Measurements from ENCODE around the gene DNASE1L3. TPM values are rescaled to one million over a fixed set of nuclear protein-coding genes. Genes with fewer than 3 reads are reported as not detected.

The DNASE1L3 gene
- polyA plus RNA-seq, 3 donors: 0.19 TPM; not detected in 2

DNA sequence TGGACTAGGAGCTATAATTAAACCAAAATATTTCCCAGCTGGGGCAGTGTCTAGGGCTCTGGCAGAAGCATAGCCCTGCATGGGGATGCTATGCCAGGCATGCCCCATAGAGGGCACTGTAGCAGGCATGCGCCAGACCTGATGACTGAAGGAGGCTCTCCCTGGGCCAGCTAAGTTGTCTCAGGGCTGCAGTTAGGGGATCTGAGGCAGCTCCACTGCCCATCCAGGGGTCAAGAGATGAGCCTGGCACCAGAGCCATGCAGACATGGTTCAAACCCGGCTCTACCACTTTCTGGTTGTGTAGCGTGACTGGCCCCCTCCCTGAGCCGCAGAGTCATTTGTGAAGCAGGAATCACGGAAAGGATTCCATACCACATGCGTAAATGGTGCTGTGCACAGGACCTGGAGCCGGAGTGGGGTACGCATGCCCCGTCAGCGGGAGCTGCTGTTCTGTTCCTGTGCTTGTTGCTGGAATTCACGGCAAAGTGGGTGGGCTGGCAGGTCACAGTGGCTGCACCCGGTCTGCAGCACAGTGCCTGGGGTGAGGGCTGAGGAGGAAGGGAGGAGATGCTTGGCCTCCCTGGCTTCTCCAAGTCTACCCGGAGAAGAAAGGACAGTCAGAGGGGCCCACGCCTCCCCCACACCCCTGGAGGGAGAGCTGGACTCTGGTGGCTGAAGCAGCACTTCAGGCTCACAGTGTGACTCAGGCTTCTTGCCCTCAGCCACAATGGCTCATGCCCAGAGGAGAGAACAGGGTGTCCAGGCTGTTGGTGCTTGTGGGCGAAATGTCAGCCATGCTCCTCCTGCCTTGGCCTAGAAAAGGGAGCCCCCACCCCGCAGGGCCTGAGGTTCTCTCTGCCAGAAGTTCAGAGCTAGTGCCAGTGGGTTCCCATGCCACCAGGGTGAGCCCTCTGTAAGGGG lies 43.1 kb downstream of the DNASE1L3 start:
- Histone ChIP-seq H3K9me3 (replicated peaks in 1 of 2; ENCODE audit: control insufficient read depth in 1 of 2, insufficient read depth in 1 of 2, low read length in 2 of 2) (no peaks in the 10 kb centered on the region), H3K27ac (ENCODE audit: low read depth in 1 of 2, low read length in 2 of 2) (no peak overlapping the region), H3K27me3 (ENCODE audit: control insufficient read depth in 2 of 2, insufficient read depth in 2 of 2, low read length in 2 of 2) (no peaks in the 10 kb centered on the region), H3K4me1 (ENCODE audit: control insufficient read depth in 1 of 2, insufficient read depth in 2 of 2, low read length in 2 of 2) (no peaks in the 10 kb centered on the region), H3K36me3 (replicated peaks in 1 of 2; ENCODE audit: control insufficient read depth in 1 of 2, insufficient read depth in 2 of 2, low read length in 2 of 2) (peaks cover 19 to 68% of the 10 kb centered on the region in 2 donors), H3K9ac (ENCODE audit: insufficient read depth, low read length, poor library complexity, severe bottlenecking) (no peak overlapping the region), H3K4me3 (replicated peaks in 1 of 3; ENCODE audit: low read depth in 2 of 3, low read length in 3 of 3) (no peak overlapping the region), H2AFZ (ENCODE audit: insufficient read depth, low read depth, low read length, poor library complexity, severe bottlenecking) (no peak overlapping the region), H3K79me2 (ENCODE audit: insufficient read depth, low read length) (no peaks in the 10 kb centered on the region), H3K4me2 (replicated peaks; ENCODE audit: extremely low read depth, low read length, poor library complexity, severe bottlenecking) (no peak overlapping the region), H4K20me1 (ENCODE audit: insufficient read depth, low read length) (no peaks in the 10 kb centered on the region)
- Mint-ChIP-seq H3K4me3 (no peak overlapping the region), H3K27ac (no peak overlapping the region), H3K27me3 (ENCODE audit: low read depth in 3 of 3) (peaks cover 0 to under 1% (median 0%) of the 10 kb centered on the region in 3 donors), H3K36me3 (peaks cover 67 to 78% of the 10 kb centered on the region in 2 donors), H3K4me1 (no peaks in the 10 kb centered on the region), H3K9me3 (no peaks in the 10 kb centered on the region)
- TF ChIP-seq, protein P1, sequence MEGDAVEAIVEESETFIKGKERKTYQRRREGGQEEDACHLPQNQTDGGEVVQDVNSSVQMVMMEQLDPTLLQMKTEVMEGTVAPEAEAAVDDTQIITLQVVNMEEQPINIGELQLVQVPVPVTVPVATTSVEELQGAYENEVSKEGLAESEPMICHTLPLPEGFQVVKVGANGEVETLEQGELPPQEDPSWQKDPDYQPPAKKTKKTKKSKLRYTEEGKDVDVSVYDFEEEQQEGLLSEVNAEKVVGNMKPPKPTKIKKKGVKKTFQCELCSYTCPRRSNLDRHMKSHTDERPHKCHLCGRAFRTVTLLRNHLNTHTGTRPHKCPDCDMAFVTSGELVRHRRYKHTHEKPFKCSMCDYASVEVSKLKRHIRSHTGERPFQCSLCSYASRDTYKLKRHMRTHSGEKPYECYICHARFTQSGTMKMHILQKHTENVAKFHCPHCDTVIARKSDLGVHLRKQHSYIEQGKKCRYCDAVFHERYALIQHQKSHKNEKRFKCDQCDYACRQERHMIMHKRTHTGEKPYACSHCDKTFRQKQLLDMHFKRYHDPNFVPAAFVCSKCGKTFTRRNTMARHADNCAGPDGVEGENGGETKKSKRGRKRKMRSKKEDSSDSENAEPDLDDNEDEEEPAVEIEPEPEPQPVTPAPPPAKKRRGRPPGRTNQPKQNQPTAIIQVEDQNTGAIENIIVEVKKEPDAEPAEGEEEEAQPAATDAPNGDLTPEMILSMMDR (IDR thresholded peaks at IDR 0.05): peak; percentile 90
- WGBS (ENCODE audit: insufficient coverage): 95% methylated on average over 15 of the region's 16 CpGs
- intact Hi-C loops (cut with micrococcal nuclease): loop anchor here in 1 of 2 donors (10.0 kb wide), 1 partner anchor 153 kb away; no protein-coding TSS in a partner anchor
- peak in 2 of 3 donors; percentile 28 for DNase-seq

DNA sequence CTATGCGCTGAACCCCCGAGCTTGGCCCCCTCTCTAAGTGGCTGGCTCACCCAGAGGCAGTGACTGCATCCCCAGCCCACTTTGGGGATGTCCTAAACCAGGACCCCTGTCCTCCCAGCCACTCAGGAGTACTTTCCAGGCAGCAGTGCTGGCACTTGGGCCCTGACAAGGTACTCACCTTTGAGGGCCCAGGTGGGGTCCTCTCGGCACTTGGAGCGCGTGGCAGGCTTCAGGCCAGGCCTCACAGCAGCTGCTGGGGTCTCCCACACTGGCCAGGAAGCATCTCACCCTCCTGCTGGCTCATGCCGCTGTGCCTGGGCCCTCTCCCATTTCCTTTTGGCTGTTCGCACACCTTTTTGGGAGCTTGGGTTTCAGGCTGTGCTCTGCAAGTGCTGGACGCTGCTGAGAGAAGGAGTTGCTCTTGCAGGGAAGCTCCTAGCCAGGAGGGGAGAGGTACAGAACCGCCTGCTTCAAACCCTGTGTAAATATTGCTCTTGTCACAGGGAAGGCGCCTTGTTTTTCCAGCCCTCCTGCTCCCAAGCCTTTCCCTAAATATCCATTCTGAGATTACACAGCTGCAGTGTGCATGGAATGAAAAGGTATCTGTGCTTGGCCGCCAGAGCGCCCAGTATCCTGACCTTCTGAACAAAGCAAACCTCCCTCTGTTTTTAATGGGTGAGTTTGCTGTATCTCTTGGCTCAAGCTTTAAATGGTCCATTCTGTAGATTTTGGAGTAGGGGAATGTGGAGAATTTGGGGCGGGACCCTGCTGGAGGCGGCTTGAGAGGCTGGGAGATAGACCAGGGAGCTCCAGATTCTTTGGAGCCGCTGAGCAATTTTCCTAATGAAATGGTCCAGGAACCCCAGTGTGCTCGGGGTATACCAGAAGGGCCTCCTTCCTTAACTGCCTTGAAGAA lies 45.6 kb downstream of the DNASE1L3 start:
- Histone ChIP-seq H3K27ac (ENCODE audit: low read depth in 1 of 2, low read length in 2 of 2) (no peak overlapping the region), H3K9ac (ENCODE audit: insufficient read depth, low read length, poor library complexity, severe bottlenecking) (no peak overlapping the region), H3K4me3 (replicated peaks in 1 of 3; ENCODE audit: low read depth in 2 of 3, low read length in 3 of 3) (no peak overlapping the region), H2AFZ (ENCODE audit: insufficient read depth, low read depth, low read length, poor library complexity, severe bottlenecking) (no peak overlapping the region), H3K27me3 (ENCODE audit: control insufficient read depth in 2 of 2, insufficient read depth in 2 of 2, low read length in 2 of 2) (no peaks in the 10 kb centered on the region), H4K20me1 (ENCODE audit: insufficient read depth, low read length) (no peaks in the 10 kb centered on the region), H3K4me1 (ENCODE audit: control insufficient read depth in 1 of 2, insufficient read depth in 2 of 2, low read length in 2 of 2) (peaks cover 8 to 9% of the 10 kb centered on the region in 2 donors), H3K79me2 (ENCODE audit: insufficient read depth, low read length) (no peaks in the 10 kb centered on the region), H3K4me2 (replicated peaks; ENCODE audit: extremely low read depth, low read length, poor library complexity, severe bottlenecking) (no peak overlapping the region), H3K9me3 (replicated peaks in 1 of 2; ENCODE audit: control insufficient read depth in 1 of 2, insufficient read depth in 1 of 2, low read length in 2 of 2) (no peaks in the 10 kb centered on the region), H3K36me3 (replicated peaks in 1 of 2; ENCODE audit: control insufficient read depth in 1 of 2, insufficient read depth in 2 of 2, low read length in 2 of 2) (peaks cover 19 to 59% of the 10 kb centered on the region in 2 donors)
- no peaks in the 10 kb centered on the region for H3K27me3 Mint-ChIP-seq (ENCODE audit: low read depth in 3 of 3)
- WGBS (ENCODE audit: insufficient coverage): 96% methylated on average over 8 of the region's 16 CpGs
- peaks cover 69 to 73% of the 10 kb centered on the region in 2 donors for H3K36me3 Mint-ChIP-seq
- DNase-seq: no peak
- TF ChIP-seq, protein P1 (IDR thresholded peaks at IDR 0.05): no peak
- H3K27ac Mint-ChIP-seq: peak overlapping the region in 2 of 7 donors; percentile 2 to 40
- H3K4me1 Mint-ChIP-seq: peaks cover 15% of the 10 kb centered on the region
- intact Hi-C loops (cut with micrococcal nuclease): loop anchor here in 1 of 2 donors (10.0 kb wide), 1 partner anchor 150 kb away; no protein-coding TSS in a partner anchor
- peaks cover 0 to 4% (median 0%) of the 10 kb centered on the region in 7 donors for H3K9me3 Mint-ChIP-seq
- no peak overlapping the region for H3K4me3 Mint-ChIP-seq

Data from CD14-positive monocyte (primary cell).